GM12878 (cell line): Measurements from ENCODE around the gene ADAM23. TPM values are rescaled to one million over a fixed set of nuclear protein-coding genes. Genes with fewer than 3 reads are reported as not detected.

ENCODE experiments used
- ATAC-seq: fragments of 200-7000 bp; cut with Tn5 transposase; 3 replicates; pipeline ENCODE4 v1.9.1; 2020; ENCODE audit warnings: mild to moderate bottlenecking, moderate library complexity
- BruUV-seq: library from RNA; stranded (reverse); fragments of 400-500 nt; replicated peaks from 2 replicates; lab custom pipeline; 2021; lab: Mats Ljungman, UMichigan
- CTCF ChIA-PET: fragments of 300-600 bp; sonication (Branson Sonifier 250); formaldehyde crosslinking; extraction: SDS; loops from one replicate; lab custom pipeline; 2021; ENCODE audit warnings: inconsistent platforms; lab: Yijun Ruan, JAX
- POLR2A ChIA-PET: fragments of 350-600 bp; formaldehyde crosslinking; extraction: SDS; loops from one replicate; lab custom pipeline; 2021; ENCODE audit warnings: inconsistent platforms; lab: Charles Lee
- RAD21 ChIA-PET: fragments of 300-600 bp; sonication (Branson Sonifier 250); formaldehyde crosslinking; loops from one replicate; lab custom pipeline; 2023; ENCODE audit warnings: antibody characterized with exemption; ENCODE audit not compliant: unreplicated experiment; lab: Charles Lee
- SMC1A ChIA-PET: fragments of 300-600 bp; sonication (Branson Sonifier 250); formaldehyde crosslinking; loops from one replicate; lab custom pipeline; 2023; ENCODE audit not compliant: unreplicated experiment, uncharacterized antibody; lab: Charles Lee
- DNase-seq: peaks from one replicate; pipeline ENCODE4 v3.0.0-alpha.2; 2011; ENCODE audit warnings: low read depth, low spot score
- FAIRE-seq: peaks from 3 replicates; lab custom pipeline; 2011; peaks lifted over from hg19 to GRCh38; lab: Jason Lieb, UNC
- H2AFZ ChIP-seq: 2 replicates; pipeline ENCODE4 v1.6.0; 2011; ENCODE audit warnings: low read depth, low read length, control low read depth; ENCODE audit not compliant: control insufficient read depth
- H3K27ac ChIP-seq: 2 replicates; pipeline ENCODE4 v1.5.1; 2011; ENCODE audit warnings: control low read depth; ENCODE audit not compliant: control insufficient read depth, insufficient read depth
- H3K27me3 ChIP-seq, 2 experiments: replicated peaks in 1 of 2; 2 replicates each; pipeline versions ENCODE4 v1.6.0 to v1.6.1; 2011; ENCODE audit warnings: low read length in 1 of 2; ENCODE audit not compliant: control insufficient read depth in 2 of 2, insufficient read depth in 2 of 2
- H3K36me3 ChIP-seq, 2 experiments: 2 replicates each; pipeline ENCODE4 v1.5.1; 2011; ENCODE audit warnings: low read length in 1 of 2; ENCODE audit not compliant: control insufficient read depth in 2 of 2, insufficient read depth in 2 of 2
- H3K4me1 ChIP-seq: 2 replicates; pipeline ENCODE4 v1.6.1; 2011; ENCODE audit warnings: mild to moderate bottlenecking, low read length, moderate library complexity, mixed read lengths; ENCODE audit not compliant: control insufficient read depth, insufficient read depth
- H3K4me2 ChIP-seq: 2 replicates; pipeline ENCODE4 v1.6.0; 2011; ENCODE audit warnings: control low read depth; ENCODE audit not compliant: control insufficient read depth, insufficient read depth
- H3K4me3 ChIP-seq: fragments of 200-600 bp; sonication (generic); 2 replicates; pipeline ENCODE4 v1.5.1; 2016
- H3K79me2 ChIP-seq: 2 replicates; pipeline ENCODE4 v1.6.0; 2011; ENCODE audit warnings: low read length; ENCODE audit not compliant: control insufficient read depth, insufficient read depth
- H3K9ac ChIP-seq: 2 replicates; pipeline ENCODE4 v1.8.0; 2011; ENCODE audit warnings: low read length, control low read depth, mixed read lengths; ENCODE audit not compliant: control insufficient read depth, insufficient read depth
- H3K9me3 ChIP-seq: replicated peaks from 3 replicates; pipeline ENCODE4 v1.5.1; 2011; ENCODE audit warnings: mild to moderate bottlenecking, low read length; ENCODE audit not compliant: control insufficient read depth, insufficient read depth
- H4K20me1 ChIP-seq: 2 replicates; pipeline ENCODE4 v1.6.0; 2011; ENCODE audit not compliant: control insufficient read depth, insufficient read depth
- CEBPB ChIP-seq, 2 experiments: fragments of 150-350 bp in 1 of 2; IDR thresholded peaks; 2 replicates each; pipeline ENCODE4 v1.6.1; 2012 to 2014; ENCODE audit warnings: low read depth in 2 of 2, low read length in 2 of 2, borderline replicate concordance in 1 of 2, inconsistent platforms in 1 of 2
- CTCF ChIP-seq, 3 experiments: IDR thresholded peaks in 2 of 3; conservative IDR thresholded peaks in 1 of 3; 2 replicates each; pipeline ENCODE4 v1.5.1; 2011; ENCODE audit warnings: low read depth in 3 of 3, low read length in 3 of 3, mild to moderate bottlenecking in 3 of 3, control low read depth in 2 of 3, moderate library complexity in 2 of 3, inconsistent platforms in 1 of 3, mixed read lengths in 1 of 3; ENCODE audit not compliant: control insufficient read depth in 2 of 3, insufficient read depth in 1 of 3; ENCODE audit errors: extremely low read depth in 1 of 3
- IKZF1 ChIP-seq: fragments of 450-650 bp; conservative IDR thresholded peaks from 2 replicates; pipeline ENCODE4 v1.6.1; 2017; ENCODE audit warnings: antibody characterized with exemption, mild to moderate bottlenecking
- KDM1A ChIP-seq: fragments of 200-600 bp; sonication (generic); IDR thresholded peaks from 2 replicates; pipeline ENCODE4 v1.6.1; 2016; ENCODE audit warnings: borderline replicate concordance
- MTA2 ChIP-seq: fragments of 450-650 bp; IDR thresholded peaks from 2 replicates; pipeline ENCODE4 v1.6.1; 2016; ENCODE audit warnings: low read depth, mild to moderate bottlenecking, moderate library complexity
- MYB ChIP-seq: fragments of 150-350 bp; IDR thresholded peaks from 2 replicates; pipeline ENCODE4 v1.6.1; 2014; ENCODE audit warnings: mild to moderate bottlenecking, low read depth, low read length, borderline replicate concordance
- NBN ChIP-seq: fragments of 450-650 bp; IDR thresholded peaks from 2 replicates; pipeline ENCODE4 v1.6.1; 2016
- POLR2AphosphoS2 ChIP-seq: IDR thresholded peaks from 2 replicates; pipeline ENCODE4 v1.6.1; 2011; ENCODE audit warnings: low read depth, mild to moderate bottlenecking, low read length, improper control_type of control experiment, moderate library complexity
- SMARCA5 ChIP-seq: fragments of 450-650 bp; IDR thresholded peaks from 2 replicates; pipeline ENCODE4 v1.6.1; 2017; ENCODE audit warnings: mild to moderate bottlenecking
- ZBTB33 ChIP-seq: fragments of 450-650 bp; IDR thresholded peaks from 2 replicates; pipeline ENCODE4 v1.6.1; 2017; ENCODE audit warnings: mild to moderate bottlenecking
- WGBS: methylation state at CpG from one replicate; pipeline ENCODE4 v1.1.6; 2016; ENCODE audit warnings: low lambda C conversion rate; ENCODE audit not compliant: insufficient replicate concordance, insufficient coverage; ENCODE audit errors: missing lambda C conversion rate; 5-methylcytosine and 5-hydroxymethylcytosine counted together
- in situ Hi-C: fragments of 300-500 bp; cut with MboI; formaldehyde crosslinking; loops from 9 replicates; pipeline ENCODE4 v1.14.3; 2018; ENCODE audit warnings: mixed read lengths
- intact Hi-C: fragments of 100-400 bp; cut with micrococcal nuclease; formaldehyde crosslinking; loops from one replicate; pipeline ENCODE4 v1.14.2; 2022; ENCODE audit not compliant: unreplicated experiment
- polyA plus RNA-seq, 11 experiments: library from polyadenylated mRNA; depleted of rRNA in 4 of 11; unstranded in 6 of 11; stranded (reverse) in 5 of 11; fragments of >200 nt; fragmentation: Nextera tagmentation in 4 of 11; fragmentation: Illumina TruSeq in 1 of 11; extraction: Ambion mirVana in 4 of 11; extraction: Trizol in 1 of 11; gene quantifications; 1 replicate in 1 of 11; 2 replicates in 10 of 11; pipeline versions ENCODE4 v1.2.1 to v1.2.3, GENCODE V29; 2011 to 2016; ENCODE audit warnings: inconsistent platforms in 2 of 11, missing spikeins in 2 of 11, low read depth in 1 of 11
- total RNA-seq, 4 experiments: library from RNA; depleted of rRNA in 3 of 4; stranded (reverse); fragments of >200 nt in 3 of 4; fragmentation: Illumina TruSeq in 1 of 4; extraction: Trizol in 1 of 4; gene quantifications; 2 replicates each; pipeline versions ENCODE4 v1.2.1 to v1.2.3, GENCODE V29; 2013 to 2021
- TF ChIP-seq, protein P1 (sequence below): fragments of 450-650 bp; conservative IDR thresholded peaks from 2 replicates; pipeline ENCODE4 v1.6.1; 2017; ENCODE audit warnings: mild to moderate bottlenecking, moderate library complexity

Gene ADAM23
- total and polyA plus RNA-seq, 10 of the 15 experiments (the other 5 are each of a cell fraction or from before 2014, with no cell fraction given) = 5.7 to 41.8 (median 15.6) TPM

GRCh38 chr2:206502729-206503128 lies 59.4 kb downstream of the ADAM23 start:
- Histone ChIP-seq H2AFZ (no peak overlapping the region), H4K20me1 (no peaks in the 10 kb centered on the region), H3K4me3 (no peak overlapping the region), H3K79me2 (no peaks in the 10 kb centered on the region), H3K27me3 (no peaks in the 10 kb centered on the region), H3K9ac (no peak overlapping the region)
- ChIA-PET CTCF (interaction anchor here (0.9 to 1.0 kb wide), 2 partner anchors 14 to 39 kb away, joined by 3 read pairs; no protein-coding TSS in a partner anchor), SMC1A (interaction anchor here (0.6 kb wide), 1 partner anchor 35 kb away, joined by 3 read pairs; no protein-coding TSS in a partner anchor), RAD21 (no interaction called here)
- 71% methylated on average over 4 of the region's 4 CpGs for WGBS
- no peak for DNase-seq
- no peak for ATAC-seq
- TF ChIP-seq POLR2AphosphoS2 (no peak), IKZF1 (no peak), ZBTB33 (no peak)
- TF ChIP-seq, all 136 proteins: peak for 0
- BruUV-seq = no TSS peak
- Histone ChIP-seq H3K4me2 (no peak overlapping the region), H3K4me1 (no peaks in the 10 kb centered on the region), H3K9me3 (no peaks in the 10 kb centered on the region), H3K36me3 (no peaks in the 10 kb centered on the region), H3K27ac (no peak overlapping the region)
- POLR2A ChIA-PET = no interaction called here
- intact Hi-C loops (no loop called here), in situ Hi-C loops (no loop called here)
- FAIRE-seq = no peak

- H3K36me3 ChIP-seq = no peaks in the 10 kb centered on the region
- FAIRE-seq (no peak), ATAC-seq (no peak), DNase-seq (no peak)
- H3K4me3 ChIP-seq = no peak overlapping the region
- H3K27ac ChIP-seq = no peak overlapping the region
- CTCF ChIA-PET = interaction anchor here (3.4 kb wide), 1 partner anchor 11 kb away, joined by 17 read pairs; no protein-coding TSS in a partner anchor
- H3K9me3 ChIP-seq = no peaks in the 10 kb centered on the region
- no peak overlapping the region for H3K9ac ChIP-seq
- H3K4me1 ChIP-seq = no peaks in the 10 kb centered on the region
- H3K4me2 ChIP-seq = no peak overlapping the region
- H4K20me1 ChIP-seq = no peaks in the 10 kb centered on the region
- in situ Hi-C loops = no loop called here
- no TSS peak for BruUV-seq
- no peak overlapping the region for H2AFZ ChIP-seq
- POLR2A ChIA-PET = interaction anchor here (0.7 to 1.4 kb wide), 3 partner anchors 10 to 38 kb away, joined by 3 read pairs; no protein-coding TSS in a partner anchor
- no peaks in the 10 kb centered on the region; a peak in 1 of 4 replicates for H3K27me3 ChIP-seq
- RAD21 ChIA-PET = interaction anchor here (0.9 to 1.4 kb wide), 4 partner anchors 9 to 23 kb away, joined by 3 to 4 read pairs (median 3); no protein-coding TSS in a partner anchor
- intact Hi-C loops = no loop called here
- SMC1A ChIA-PET = interaction anchor here (0.9 to 2.5 kb wide), 9 partner anchors 11 to 54 kb away, joined by 3 to 9 read pairs (median 4); no protein-coding TSS in a partner anchor
- WGBS = 0% methylated on average over 2 of the region's 2 CpGs
- no peaks in the 10 kb centered on the region for H3K79me2 ChIP-seq
- TF ChIP-seq CEBPB (IDR thresholded peaks at IDR 0.05; ENCODE audit: borderline replicate concordance in 1 of 2, low read depth in 2 of 2, low read length in 2 of 2) (no peak), NBN (no peak), SMARCA5 (no peak), MTA2 (no peak), MYB (no peak), CTCF (IDR thresholded peaks at IDR 0.05 in 2 of 3, conservative IDR thresholded peaks at IDR 0.05 in 1 of 3; ENCODE audit: control insufficient read depth in 2 of 3, extremely low read depth in 1 of 3, insufficient read depth in 1 of 3, low read depth in 3 of 3, low read length in 3 of 3) (no peak), KDM1A (no peak)
- TF ChIP-seq, protein P1, sequence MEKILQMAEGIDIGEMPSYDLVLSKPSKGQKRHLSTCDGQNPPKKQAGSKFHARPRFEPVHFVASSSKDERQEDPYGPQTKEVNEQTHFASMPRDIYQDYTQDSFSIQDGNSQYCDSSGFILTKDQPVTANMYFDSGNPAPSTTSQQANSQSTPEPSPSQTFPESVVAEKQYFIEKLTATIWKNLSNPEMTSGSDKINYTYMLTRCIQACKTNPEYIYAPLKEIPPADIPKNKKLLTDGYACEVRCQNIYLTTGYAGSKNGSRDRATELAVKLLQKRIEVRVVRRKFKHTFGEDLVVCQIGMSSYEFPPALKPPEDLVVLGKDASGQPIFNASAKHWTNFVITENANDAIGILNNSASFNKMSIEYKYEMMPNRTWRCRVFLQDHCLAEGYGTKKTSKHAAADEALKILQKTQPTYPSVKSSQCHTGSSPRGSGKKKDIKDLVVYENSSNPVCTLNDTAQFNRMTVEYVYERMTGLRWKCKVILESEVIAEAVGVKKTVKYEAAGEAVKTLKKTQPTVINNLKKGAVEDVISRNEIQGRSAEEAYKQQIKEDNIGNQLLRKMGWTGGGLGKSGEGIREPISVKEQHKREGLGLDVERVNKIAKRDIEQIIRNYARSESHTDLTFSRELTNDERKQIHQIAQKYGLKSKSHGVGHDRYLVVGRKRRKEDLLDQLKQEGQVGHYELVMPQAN = no peak
Measured at GRCh38 chr2:206511283-206511682, 68.0 kb downstream of the ADAM23 start.
